Medulla oblongata (tissue), 1 donor: Measurements from ENCODE around the gene ZBTB7C.

Experiments
- DNase-seq: peaks from one replicate; pipeline ENCODE4 v3.0.0-alpha.2; 2015; ENCODE audit errors: extremely low spot score

ZBTB7C gene

DNA sequence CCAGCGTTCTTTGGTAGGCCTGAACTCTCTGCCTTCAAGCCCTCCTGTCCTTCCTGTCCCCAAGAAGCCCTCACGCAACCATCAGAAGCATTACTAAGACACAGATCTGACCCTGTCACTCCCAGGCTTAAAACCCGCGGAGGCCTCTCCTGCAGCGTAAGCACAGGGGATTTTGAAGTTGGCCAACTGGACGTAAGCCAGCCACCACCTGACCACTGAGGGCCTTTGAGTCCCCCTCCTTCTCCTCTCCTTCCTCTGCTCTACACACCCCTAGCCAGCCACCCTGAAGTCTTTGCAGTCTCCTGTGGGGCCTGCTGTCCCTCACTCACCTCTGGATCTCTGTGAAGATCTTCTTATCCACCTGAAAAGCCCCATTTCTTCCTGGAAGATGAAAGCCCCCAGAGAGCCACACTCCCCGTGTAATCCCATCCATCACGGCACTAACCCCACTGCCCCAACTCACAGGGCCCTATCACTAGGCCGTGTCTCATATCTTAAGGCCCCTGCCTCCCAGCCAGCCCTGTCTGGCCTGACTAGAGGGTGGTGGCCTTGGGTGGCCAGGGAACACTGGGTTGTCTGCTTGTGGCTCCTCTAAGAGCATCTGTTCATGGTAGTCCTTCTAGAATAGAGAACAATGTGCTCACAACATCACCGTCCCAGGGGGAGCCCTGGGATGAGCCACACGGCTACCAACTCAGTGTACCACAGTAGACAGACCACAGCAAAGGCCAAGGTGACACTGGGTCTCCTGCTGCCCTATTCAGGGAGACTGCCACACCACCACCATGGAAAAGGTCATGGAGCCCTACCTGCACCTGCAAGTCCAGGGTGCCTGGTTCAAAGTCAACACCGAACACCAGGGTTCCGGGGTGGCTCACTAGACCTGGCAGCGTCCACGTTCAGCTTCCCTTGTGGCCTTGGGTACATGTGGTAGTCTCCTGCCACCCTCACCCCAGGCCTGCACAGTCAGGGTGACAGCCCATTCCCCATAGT is 191.6 kb downstream of the ZBTB7C start:
- DNase-seq, result no peak

DNA sequence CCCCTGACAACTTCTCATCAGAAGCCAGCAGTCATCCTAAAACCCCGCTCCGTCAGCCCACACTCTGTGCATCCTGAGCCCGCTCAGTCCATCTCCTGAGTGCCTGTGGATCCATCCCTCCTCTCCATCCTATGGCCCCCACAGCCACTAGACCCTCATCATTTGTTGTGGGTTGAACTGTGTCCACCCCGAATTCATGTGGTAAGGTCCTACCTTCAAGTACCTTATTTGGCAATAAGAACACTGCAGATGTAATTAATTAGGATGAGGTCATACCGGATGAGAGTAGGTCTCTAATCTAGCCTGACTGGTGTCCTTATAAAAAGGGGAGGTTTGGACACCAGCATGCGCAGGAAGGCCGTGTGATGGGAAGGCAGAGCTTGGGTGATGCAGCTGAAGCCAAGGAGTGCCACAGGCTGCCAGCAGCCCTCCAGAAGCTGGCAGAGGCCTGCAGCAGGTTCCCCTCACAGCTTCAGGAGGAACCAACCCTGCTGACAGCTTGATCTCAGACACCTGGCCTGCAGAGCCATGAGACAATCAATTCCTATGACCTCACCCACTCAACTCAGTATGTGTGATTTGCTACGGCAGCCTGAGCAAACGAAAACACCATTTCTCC is 192.4 kb downstream of the ZBTB7C start:
- no peak for DNase-seq

GRCh38 chr18:48215876-48216638 is 193.1 kb downstream of the ZBTB7C start:
- DNase-seq, result peak; percentile 64

DNA sequence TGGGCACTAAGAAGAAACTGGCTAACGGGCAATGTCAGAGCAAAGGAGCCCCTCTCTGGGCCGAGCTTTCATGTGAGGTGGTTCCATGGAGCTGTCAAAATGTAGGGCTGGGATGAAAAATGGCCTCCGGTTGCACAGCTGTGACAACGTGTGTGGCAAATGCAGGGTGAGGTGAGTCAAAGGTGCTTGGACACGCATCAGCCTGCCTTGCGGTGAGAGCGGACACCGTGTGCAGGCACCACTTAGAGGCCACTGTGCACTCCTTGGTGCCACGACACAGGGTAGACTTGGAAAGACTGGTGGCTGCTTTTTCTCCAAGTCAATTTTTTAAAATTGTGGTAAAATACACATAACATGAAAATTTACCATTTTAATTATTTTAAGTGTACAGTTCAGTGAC is 195.4 kb downstream of the ZBTB7C start:
- DNase-seq, result no peak

DNA sequence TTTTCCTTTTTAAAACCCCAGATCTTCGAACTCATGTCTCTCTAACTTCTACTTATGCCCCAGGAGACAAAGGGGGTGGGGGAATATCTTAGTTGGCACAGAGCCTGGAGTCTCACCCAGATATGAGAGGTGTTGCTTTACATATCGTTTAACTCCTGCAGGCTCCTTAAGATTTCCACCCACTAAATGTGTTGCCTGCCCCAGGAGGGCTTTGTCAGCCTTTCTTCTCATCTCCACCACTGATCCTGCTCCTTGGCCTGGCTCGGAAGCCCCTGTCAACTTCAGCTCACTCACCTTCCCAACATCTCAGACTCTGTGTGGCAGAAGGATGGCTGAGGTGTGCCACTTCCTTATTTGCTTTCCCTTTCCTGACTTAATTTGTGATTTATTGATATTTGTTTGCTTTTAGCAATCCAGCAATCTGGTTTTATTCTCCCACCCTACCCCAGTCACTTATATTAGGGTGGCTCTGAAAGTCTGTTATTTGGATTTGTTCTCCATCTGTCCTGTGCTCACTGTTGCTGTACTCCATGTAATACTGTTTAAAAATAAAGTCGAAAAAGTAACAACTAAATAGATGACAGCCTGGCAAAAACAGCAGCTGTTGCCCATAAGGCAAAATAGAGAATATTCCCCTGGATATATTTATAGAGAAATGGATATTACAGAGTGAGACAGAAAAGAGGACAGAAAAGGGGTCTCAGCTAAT is 200.6 kb downstream of the ZBTB7C start:
- DNase-seq, result no peak

DNA sequence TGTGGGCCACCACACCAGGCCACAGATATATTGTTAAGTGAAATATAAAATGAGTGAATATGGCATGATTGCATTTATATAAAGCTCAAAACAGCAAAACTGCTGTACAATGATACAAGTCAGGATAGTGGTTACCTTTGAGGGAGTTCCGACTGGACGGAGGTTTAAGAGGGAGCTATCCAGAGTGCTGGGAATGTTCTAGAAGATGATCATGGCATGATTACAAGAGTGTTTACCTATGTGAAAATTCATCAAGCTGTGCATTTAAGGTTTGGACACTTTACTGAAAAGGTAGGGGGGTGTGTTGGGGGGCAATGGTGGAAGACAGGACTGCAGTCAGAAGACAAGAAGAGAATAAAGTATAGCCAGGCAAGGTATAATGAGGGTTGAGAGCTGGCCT is 201.4 kb downstream of the ZBTB7C start:
- no peak for DNase-seq

DNA sequence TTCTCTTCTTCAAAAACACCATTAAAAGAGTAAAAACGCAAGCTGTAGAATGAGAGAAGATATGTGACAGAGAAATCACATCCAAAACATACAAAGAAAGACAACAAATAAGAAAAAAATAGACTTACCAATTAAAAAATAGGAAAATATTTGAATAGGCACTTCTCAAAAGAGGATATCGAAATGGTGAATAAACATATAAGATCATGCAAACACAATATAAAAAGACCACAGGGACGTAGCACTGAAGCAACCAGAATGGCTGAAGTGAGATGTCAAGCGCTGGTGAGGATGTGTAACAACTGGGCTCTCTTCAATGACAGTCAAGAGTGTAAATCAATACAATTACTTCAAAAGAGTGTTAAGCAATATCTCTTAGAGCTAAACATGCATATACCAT is 202.3 kb downstream of the ZBTB7C start:
- DNase-seq, result no peak

DNA sequence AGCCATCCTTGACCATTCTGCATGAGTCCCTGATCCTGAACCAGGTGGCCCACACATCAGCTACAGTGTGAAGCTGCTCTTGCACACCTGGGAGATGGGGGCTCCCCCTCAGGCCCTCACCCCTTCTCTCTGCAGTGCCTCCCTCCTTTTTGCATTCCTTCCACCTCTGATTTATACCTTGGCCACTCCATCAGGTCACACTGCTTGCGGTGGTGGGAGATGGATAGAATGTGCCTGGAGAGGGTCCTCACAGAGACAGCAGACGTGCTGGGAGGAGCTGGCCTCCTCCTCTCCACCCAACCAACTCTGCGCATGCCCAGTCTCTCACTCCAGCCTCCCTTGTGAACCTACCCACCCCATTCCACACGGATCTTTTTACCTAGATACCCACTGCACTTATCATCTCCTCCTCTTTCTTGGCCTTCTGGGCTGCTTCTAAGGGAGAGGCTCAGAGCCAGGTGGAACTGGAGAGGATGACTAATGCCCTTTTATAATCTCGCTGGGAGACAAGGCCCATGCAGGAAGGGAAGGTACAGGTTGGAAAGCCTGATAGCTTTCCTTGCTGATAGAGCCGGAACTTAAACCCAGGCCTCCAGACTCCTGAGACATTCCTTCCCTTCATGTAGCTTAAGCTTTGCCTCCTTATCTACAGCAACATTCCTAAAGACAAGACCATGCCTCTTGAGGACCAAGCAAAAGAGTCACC is 205.1 kb downstream of the ZBTB7C start:
- DNase-seq, result no peak

DNA sequence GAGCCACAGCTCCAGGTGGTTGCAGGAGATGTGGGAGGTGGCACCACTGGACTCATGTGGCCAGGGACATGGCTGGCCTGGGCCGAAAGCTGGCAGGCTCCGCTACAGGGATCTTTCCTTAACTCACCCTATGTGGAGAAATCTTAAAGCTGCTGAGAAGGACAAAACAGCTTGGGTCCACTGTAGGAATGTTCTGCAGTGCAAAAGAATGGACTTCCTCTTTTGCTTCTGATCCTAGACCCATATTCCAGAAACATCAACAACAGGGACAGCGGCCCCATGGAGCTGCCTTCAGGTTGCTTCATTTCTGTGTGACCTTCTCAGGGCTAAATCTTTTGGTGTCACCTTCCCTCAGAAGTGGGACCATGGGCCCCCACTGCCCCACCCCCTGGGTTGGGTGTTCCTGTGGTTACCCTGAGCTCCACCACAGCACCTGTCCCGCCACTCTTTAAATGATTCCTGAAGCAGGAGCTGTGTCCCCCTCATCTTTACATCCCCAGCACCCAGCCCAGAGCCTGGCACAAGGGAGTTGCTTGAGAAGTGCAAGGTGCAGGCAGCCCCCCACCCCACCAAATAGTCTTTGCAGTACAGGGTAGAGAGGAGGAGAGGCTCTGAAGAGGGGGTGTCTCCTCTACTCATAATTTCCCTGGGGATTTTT is 205.8 kb downstream of the ZBTB7C start:
- DNase-seq, result no peak

DNA sequence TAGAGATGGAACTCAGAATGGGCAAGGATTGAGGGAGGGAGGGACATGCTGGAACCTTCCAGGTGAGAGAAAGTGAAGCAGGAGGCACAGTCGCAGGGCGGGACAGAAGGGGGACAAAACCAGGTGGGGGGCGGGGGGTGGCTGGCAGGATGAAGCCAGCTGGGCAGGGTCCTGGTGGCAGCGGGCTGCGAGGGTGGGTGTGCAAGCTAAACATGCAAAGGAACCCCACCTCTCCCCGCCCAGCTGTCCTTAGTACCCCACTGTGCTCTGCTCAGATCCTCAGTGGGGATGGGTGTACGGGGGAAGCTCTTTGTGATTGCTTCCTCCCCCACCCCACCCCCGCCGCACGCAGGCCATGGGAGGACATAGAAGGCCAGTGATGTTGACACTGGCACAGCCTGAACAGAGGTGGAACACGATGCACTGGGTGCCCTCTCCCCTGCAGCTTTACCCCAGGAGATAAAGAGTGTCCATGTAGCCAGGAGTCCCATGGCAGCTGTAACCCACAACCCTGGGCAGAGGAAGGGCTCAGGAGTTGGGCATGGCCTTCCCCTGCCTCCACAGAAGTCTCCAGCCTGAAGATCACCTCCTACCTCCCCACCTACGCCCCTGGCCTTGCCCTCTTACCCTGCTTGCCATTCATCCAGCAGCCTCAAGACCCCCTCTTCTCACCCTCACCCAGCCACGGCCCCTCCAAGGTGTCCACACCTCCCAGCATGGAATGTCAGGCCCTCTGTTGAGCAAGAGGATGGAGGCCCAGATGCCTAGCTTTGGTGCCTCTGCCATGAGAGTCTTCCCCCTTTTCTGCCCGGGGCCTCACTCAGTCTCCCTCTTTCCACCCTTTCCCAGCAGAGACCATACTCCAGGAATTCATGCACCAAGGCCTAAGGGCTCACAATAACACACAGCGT is 206.6 kb downstream of the ZBTB7C start:
- DNase-seq, result no peak

DNA sequence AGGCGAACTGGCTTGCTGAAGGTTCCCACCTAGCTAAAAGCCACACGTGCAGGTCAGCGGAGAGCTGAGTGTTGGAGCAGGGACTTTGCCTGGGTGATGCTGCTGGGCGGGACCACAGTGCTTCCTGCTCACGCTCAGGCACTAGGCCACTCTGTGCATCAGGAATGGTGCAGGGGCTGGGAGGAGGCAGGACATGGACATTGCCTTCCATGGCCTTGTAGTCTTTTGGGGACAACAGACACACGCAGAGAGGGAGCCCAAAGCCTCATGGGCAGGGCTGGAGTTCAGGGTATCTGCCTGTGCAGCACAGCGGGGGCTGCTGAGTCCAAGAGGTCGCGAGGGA is 207.2 kb downstream of the ZBTB7C start:
- no peak for DNase-seq

DNA sequence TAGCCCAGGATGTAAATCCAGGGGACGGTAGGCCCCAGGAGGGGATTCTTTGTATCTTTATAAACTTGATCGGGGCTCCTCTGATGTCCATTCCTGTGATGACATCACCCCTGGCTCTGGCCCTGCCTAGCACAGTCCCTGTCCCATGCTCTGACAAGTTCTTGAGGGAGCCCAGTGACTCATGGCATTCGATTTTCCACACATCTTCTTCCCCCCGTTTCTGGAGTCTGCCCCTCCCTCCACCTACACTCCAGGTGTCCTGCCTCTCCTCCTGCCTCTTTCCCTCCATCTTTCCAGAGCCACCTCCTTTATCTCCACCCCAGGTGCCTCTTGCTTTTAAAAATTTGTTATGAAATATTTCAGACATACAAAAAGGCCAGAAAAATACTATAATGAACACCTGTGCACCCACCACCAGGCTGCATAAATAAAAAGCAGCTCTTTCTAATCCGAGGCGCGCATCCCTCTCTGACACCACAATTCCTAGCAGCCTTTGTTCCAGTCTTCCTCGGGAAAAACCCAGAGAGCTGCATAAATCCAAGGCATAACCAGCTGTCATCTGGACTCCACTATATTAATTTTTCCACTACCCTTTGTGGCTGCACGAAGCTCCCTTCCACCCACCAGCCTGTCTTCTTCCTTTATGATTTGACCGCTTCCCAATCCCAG is 207.7 kb downstream of the ZBTB7C start:
- no peak for DNase-seq

- DNase-seq, result no peak
Measured at GRCh38 chr18:48200631-48201336, 208.4 kb downstream of the ZBTB7C start.

DNA sequence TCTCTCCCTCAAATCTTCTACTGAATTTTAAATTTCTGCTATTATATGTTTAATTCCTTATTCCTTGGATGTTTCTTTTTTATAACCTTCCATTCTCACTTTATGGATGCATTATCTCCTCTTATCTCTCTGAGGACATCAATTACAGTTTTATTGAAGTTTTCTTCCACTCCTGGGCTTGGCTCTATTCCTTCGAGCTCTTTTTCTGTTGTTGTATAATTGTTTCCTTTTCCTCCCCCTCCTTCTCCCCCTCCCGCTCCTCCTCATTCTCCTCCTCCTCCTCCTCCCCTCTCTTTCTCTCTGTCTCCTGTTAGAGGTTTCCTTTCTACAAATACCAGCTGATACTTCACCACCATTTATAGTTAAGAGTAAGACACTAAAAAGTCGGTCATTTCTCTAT is 209.8 kb downstream of the ZBTB7C start:
- no peak for DNase-seq

- no peak for DNase-seq
Measured at GRCh38 chr18:48197819-48198218, 211.4 kb downstream of the ZBTB7C start.

DNA sequence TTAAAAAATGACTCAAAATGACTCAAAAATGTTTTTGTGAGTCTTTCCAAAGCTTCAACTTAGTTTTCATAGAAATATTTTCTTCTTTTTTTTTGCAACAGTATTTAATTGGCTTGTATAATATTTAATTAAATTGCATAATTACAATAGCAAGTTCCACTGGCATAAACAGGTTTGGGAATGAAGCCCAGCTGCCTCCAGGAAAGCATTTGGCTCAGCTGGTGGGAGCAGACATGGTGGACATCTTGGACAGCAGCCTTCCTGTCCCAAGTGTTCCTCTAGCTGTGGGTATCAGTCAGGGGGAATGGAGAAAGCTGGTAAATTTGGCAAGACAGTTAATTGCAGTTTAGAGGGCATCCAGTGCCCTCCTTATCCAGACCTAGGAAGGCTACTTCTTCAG is 213.4 kb downstream of the ZBTB7C start:
- DNase-seq, result no peak

DNA sequence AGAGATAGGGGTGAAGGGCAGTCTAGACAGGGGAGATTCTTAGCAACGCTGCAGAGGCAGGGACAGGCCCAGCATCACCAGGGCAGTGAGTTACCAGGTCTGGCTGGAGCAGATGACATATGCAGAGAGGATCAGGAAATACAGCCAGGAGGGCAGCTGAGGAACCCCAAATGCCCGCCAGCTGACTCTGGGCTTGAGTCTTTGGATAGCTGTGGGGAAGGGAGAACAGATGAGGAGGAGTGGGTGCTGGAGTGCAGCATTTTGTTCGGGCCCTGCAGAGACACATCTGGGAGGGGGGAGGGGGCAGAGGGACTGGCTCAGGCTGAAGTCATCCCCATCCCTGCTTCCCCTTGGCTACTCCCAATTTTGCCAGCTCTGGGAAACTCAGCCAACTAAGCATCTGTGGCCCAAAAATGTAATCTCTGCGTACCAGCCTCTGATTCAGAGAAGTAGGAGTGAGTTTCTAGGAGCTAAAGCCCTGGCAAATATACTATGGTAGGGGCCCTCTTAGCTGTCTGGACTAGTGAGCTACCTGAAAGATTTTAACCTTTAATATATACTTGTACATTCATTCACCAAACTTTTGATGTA is 214.5 kb downstream of the ZBTB7C start:
- DNase-seq, result no peak
